NB4 (cell line): ENCODE data around the gene CELF6.

Source experiments
- MYC ChIP-seq: IDR thresholded peaks from 2 replicates; pipeline ENCODE4 v1.6.1; 2011; ENCODE audit warnings: low read depth, low read length
- POLR2A ChIP-seq: IDR thresholded peaks from 2 replicates; pipeline ENCODE4 v1.6.1; 2011; ENCODE audit warnings: mild to moderate bottlenecking; ENCODE audit not compliant: insufficient read length; ENCODE audit errors: extremely low read depth
- TF ChIP-seq, protein P1 (sequence below): IDR thresholded peaks from one replicate; pipeline ENCODE4 v1.5.1; 2012; ENCODE audit warnings: low read depth, low read length
- TF ChIP-seq, protein P2 (sequence below): IDR thresholded peaks from 2 replicates; pipeline ENCODE4 v1.6.1; 2011; ENCODE audit warnings: low read depth, low read length

DNA sequence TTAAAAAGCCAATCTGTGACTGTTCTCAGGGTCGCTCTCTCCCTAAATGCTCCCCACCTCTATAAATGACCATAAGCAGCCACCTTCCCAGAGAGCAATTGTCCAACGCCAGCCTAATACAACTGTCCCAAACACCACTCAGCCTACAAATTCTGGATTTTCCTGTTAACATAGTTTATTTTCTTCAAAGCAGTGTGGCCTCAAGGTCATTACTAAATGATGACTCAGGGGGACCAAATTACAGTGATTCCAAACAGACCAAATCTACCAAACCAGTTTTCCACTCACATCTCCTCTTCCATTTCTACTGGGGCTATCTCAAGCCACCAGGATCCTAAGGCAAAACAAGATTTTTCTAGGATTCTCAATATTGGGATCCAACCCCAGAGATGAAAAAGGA lies 33.3 kb upstream of the CELF6 start:
- TF ChIP-seq, protein P1, sequence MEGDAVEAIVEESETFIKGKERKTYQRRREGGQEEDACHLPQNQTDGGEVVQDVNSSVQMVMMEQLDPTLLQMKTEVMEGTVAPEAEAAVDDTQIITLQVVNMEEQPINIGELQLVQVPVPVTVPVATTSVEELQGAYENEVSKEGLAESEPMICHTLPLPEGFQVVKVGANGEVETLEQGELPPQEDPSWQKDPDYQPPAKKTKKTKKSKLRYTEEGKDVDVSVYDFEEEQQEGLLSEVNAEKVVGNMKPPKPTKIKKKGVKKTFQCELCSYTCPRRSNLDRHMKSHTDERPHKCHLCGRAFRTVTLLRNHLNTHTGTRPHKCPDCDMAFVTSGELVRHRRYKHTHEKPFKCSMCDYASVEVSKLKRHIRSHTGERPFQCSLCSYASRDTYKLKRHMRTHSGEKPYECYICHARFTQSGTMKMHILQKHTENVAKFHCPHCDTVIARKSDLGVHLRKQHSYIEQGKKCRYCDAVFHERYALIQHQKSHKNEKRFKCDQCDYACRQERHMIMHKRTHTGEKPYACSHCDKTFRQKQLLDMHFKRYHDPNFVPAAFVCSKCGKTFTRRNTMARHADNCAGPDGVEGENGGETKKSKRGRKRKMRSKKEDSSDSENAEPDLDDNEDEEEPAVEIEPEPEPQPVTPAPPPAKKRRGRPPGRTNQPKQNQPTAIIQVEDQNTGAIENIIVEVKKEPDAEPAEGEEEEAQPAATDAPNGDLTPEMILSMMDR, result no peak
- TF ChIP-seq, protein P2, sequence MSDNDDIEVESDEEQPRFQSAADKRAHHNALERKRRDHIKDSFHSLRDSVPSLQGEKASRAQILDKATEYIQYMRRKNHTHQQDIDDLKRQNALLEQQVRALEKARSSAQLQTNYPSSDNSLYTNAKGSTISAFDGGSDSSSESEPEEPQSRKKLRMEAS, result no peak
- TF ChIP-seq POLR2A (no peak), MYC (no peak)
